Nephron progenitor cell (in vitro differentiated cells): ENCODE measurements around the gene NDFIP2.
A peak's percentile ranks its signal among the peaks of the same experiment; 100 is the strongest.

Source experiments
- DNase-seq: peaks from one replicate; pipeline ENCODE4 v3.0.0; 2021
- H3K27ac Mint-ChIP-seq: 2 replicates; pipeline ENCODE4 v1.8.0; 2021; ENCODE audit warnings: mild to moderate bottlenecking, moderate library complexity, mixed read lengths
- H3K27me3 Mint-ChIP-seq: 2 replicates; pipeline ENCODE4 v1.8.0; 2021; ENCODE audit warnings: mild to moderate bottlenecking, low read depth, mixed read lengths; ENCODE audit not compliant: poor library complexity
- H3K36me3 Mint-ChIP-seq: 2 replicates; pipeline ENCODE4 v1.8.0; 2021; ENCODE audit warnings: low read depth, mixed read lengths
- H3K4me1 Mint-ChIP-seq: 2 replicates; pipeline ENCODE4 v1.8.0; 2021; ENCODE audit warnings: mixed read lengths
- H3K4me3 Mint-ChIP-seq: 2 replicates; pipeline ENCODE4 v1.8.0; 2021; ENCODE audit warnings: mild to moderate bottlenecking, moderate library complexity, mixed read lengths
- H3K9me3 Mint-ChIP-seq: 2 replicates; pipeline ENCODE4 v1.8.0; 2021; ENCODE audit warnings: mild to moderate bottlenecking, moderate library complexity, mixed read lengths
- TF ChIP-seq, protein P1 (sequence below): fragments of 200-600 bp; sonication (generic); IDR thresholded peaks from 2 replicates; pipeline ENCODE4 v1.5.0; 2021; ENCODE audit warnings: antibody characterized with exemption

The NDFIP2 gene, protein sequence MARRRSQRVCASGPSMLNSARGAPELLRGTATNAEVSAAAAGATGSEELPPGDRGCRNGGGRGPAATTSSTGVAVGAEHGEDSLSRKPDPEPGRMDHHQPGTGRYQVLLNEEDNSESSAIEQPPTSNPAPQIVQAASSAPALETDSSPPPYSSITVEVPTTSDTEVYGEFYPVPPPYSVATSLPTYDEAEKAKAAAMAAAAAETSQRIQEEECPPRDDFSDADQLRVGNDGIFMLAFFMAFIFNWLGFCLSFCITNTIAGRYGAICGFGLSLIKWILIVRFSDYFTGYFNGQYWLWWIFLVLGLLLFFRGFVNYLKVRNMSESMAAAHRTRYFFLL

DNA sequence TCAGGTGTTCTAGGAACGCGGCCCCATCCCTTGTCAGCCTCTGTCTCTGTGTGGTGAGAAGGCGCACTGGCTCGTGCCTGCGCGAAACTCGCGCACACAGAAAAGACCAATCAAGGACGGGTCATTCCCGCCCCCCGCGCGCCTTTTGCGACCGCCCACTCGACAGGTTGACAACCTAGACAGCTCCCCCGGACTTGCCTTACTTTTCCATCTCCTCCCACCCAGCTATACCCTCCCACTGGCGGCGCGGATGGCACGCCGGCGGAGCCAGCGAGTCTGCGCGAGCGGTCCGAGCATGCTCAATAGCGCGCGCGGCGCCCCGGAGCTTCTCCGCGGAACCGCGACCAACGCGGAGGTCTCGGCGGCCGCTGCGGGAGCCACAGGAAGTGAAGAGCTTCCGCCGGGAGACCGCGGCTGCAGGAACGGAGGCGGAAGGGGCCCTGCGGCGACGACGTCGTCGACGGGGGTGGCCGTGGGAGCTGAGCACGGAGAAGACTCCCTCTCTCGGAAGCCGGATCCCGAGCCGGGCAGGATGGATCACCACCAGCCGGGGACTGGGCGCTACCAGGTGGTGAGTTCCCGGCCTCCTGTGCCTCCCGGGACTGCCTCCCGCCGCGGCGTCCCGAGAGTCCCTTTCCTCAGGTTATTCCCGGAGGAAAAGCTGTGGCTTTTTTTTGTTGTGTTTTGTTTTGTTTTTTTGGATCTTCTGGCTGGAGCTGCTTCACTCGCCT is at the start of gene NDFIP2:
Gene NDFIP2 (plus strand): TSS at position 202 of the 731 bp plus-strand sequence. CDS start 49 bp downstream, at position 251.
- TF ChIP-seq, protein P1, sequence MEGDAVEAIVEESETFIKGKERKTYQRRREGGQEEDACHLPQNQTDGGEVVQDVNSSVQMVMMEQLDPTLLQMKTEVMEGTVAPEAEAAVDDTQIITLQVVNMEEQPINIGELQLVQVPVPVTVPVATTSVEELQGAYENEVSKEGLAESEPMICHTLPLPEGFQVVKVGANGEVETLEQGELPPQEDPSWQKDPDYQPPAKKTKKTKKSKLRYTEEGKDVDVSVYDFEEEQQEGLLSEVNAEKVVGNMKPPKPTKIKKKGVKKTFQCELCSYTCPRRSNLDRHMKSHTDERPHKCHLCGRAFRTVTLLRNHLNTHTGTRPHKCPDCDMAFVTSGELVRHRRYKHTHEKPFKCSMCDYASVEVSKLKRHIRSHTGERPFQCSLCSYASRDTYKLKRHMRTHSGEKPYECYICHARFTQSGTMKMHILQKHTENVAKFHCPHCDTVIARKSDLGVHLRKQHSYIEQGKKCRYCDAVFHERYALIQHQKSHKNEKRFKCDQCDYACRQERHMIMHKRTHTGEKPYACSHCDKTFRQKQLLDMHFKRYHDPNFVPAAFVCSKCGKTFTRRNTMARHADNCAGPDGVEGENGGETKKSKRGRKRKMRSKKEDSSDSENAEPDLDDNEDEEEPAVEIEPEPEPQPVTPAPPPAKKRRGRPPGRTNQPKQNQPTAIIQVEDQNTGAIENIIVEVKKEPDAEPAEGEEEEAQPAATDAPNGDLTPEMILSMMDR, result no peak
- Mint-ChIP-seq H3K4me1 (peaks cover 45% of the 10 kb centered on the region), H3K36me3 (no peaks in the 10 kb centered on the region), H3K9me3 (no peaks in the 10 kb centered on the region), H3K27ac (peak within 1 kb of the TSS; percentile 85), H3K27me3 (peaks cover 24% of the 10 kb centered on the region), H3K4me3 (peak within 1 kb of the TSS; percentile 97)
- DNase-seq, result peak; percentile 95

DNA sequence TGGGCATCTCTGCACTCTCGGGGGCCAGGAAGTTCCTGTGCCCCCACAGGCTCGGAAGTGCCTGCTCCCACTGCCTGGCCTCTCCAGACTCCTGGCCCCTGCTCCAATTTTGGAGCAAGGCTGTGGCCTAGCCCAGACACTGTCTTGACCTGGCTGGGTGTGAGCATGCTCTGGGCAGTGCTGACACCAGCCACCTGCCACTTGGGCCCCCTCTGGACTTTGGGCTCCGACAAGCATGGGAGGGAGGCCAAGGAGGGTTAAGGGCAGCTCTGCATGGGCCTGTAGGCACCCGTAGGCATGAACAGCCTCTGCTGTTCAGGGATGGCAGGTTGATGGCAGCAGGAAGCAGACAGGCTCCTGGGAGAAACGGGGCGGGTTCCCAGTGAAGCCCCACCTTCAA is 48.9 kb upstream of the NDFIP2 start:
- DNase-seq, result no peak
- no peak overlapping the region for H3K4me3 Mint-ChIP-seq
- H3K27me3 Mint-ChIP-seq, result no peaks in the 10 kb centered on the region
- TF ChIP-seq, protein P1, result no peak
- H3K27ac Mint-ChIP-seq, result no peak overlapping the region
- peaks cover 5% of the 10 kb centered on the region for H3K9me3 Mint-ChIP-seq
- H3K4me1 Mint-ChIP-seq, result peaks cover 5% of the 10 kb centered on the region
- no peaks in the 10 kb centered on the region for H3K36me3 Mint-ChIP-seq

DNA sequence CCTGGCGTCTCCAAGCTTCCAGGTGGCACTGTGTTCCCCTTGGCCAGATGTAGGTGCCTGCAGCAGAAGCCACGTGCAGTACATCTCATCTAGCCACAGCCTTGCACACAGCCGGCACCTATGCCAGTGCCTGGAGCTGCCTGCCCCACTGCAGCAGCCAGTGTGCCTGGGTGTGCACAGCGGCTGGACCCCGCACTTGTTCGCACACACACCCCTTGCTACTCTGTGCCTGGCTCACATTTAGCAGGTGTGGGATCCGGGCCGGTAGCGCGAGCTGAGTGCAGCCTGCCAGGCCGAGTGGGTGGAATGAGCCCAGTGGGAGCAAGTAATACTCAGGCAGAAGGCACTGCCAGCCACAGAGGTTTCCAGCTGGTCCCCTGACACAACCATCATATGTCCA is 48.0 kb upstream of the NDFIP2 start:
- Mint-ChIP-seq H3K27me3 (no peaks in the 10 kb centered on the region), H3K4me1 (no peaks in the 10 kb centered on the region), H3K9me3 (peaks cover 5% of the 10 kb centered on the region), H3K4me3 (no peak overlapping the region), H3K36me3 (no peaks in the 10 kb centered on the region), H3K27ac (no peak overlapping the region)
- TF ChIP-seq, protein P1, result no peak
- DNase-seq, result no peak

DNA sequence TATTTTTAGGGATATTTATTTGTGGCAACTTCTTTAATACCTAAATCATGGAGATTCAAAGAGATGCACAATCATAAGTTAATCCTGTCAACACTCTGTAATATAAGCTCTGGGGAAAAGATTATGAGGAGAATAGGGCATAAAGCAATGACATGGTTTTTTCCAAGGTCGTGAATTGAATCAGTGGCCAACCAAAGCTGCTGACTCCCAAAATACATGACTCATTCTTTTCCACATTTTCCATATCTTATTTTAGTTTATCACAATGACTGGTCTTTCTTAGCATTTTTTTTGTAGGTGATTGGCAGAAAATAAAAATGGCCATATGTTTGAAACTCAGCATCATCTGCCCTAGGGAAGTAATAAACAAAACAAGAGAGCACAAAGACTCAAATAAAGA is 46.4 kb upstream of the NDFIP2 start:
- DNase-seq, result no peak
- TF ChIP-seq, protein P1, result no peak

DNA sequence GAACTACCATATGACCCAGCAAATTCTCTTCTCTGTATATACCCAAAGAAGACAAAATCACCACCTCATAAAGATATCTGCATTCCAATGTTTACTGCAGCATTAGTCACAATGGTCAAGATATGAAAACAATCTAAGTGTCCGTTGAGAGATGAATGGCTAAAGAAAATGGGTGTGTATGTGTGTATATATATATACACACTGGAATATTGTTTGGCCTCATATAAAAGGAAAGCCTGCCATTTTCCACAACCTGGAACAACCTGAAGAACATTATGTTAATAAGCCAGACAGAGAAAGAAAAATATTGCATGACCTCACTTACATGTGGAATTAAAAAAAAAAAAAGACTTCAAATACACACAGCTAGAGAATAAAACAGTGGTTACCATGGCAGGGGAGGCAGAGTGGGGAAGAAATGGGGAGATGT is 45.4 kb upstream of the NDFIP2 start:
- H3K27ac Mint-ChIP-seq, result no peak overlapping the region
- peaks cover 4% of the 10 kb centered on the region for H3K9me3 Mint-ChIP-seq
- no peaks in the 10 kb centered on the region for H3K4me1 Mint-ChIP-seq
- H3K27me3 Mint-ChIP-seq, result no peaks in the 10 kb centered on the region
- H3K36me3 Mint-ChIP-seq, result no peaks in the 10 kb centered on the region
- TF ChIP-seq, protein P1, result no peak
- no peak overlapping the region for H3K4me3 Mint-ChIP-seq
- no peak for DNase-seq

More for the DNA sequence above, 46.4 kb upstream of the NDFIP2 start:
- no peaks in the 10 kb centered on the region for H3K4me1 Mint-ChIP-seq
- no peak overlapping the region for H3K27ac Mint-ChIP-seq
- H3K4me3 Mint-ChIP-seq, result no peak overlapping the region
- H3K9me3 Mint-ChIP-seq, result peaks cover 5% of the 10 kb centered on the region
- H3K36me3 Mint-ChIP-seq, result no peaks in the 10 kb centered on the region
- no peaks in the 10 kb centered on the region for H3K27me3 Mint-ChIP-seq
